Rectal smooth muscle tissue (tissue), 1 donor: ENCODE measurements around the gene STT3B.

ENCODE experiments used
- H3K27ac ChIP-seq: one replicate; pipeline ENCODE4 v1.7.0; 2013; ENCODE audit warnings: low read depth, low read length, inconsistent platforms
- H3K27me3 ChIP-seq: one replicate; pipeline ENCODE4 v1.7.0; 2013; ENCODE audit warnings: low read length; ENCODE audit not compliant: control insufficient read depth, insufficient read depth
- H3K36me3 ChIP-seq: one replicate; pipeline ENCODE4 v1.7.0; 2013; ENCODE audit warnings: low read length; ENCODE audit not compliant: control insufficient read depth, insufficient read depth
- H3K4me1 ChIP-seq: one replicate; pipeline ENCODE4 v1.7.0; 2013; ENCODE audit warnings: low read length; ENCODE audit not compliant: control insufficient read depth, insufficient read depth
- H3K4me3 ChIP-seq: one replicate; pipeline ENCODE4 v1.7.0; 2013; ENCODE audit warnings: low read length
- H3K9ac ChIP-seq: one replicate; pipeline ENCODE4 v1.7.0; 2013; ENCODE audit warnings: low read length

Gene STT3B

GRCh38 chr3:31532587-31533168 is at the start of gene STT3B:
Gene STT3B, plus strand, starts transcription at chr3:31532925. Its CDS starts 74 bp downstream, at chr3:31532999.
- Histone ChIP-seq H3K36me3 (no peaks in the 10 kb centered on the region), H3K27me3 (no peaks in the 10 kb centered on the region), H3K4me3 (peak within 1 kb of the TSS; percentile 87), H3K27ac (peak within 1 kb of the TSS; percentile 98), H3K4me1 (no peaks in the 10 kb centered on the region), H3K9ac (peak within 1 kb of the TSS; percentile 86)

- Histone ChIP-seq H3K9ac (no peak overlapping the region), H3K36me3 (no peaks in the 10 kb centered on the region), H3K4me1 (no peaks in the 10 kb centered on the region), H3K27ac (no peak overlapping the region), H3K27me3 (no peaks in the 10 kb centered on the region), H3K4me3 (no peak overlapping the region)
Measured at GRCh38 chr3:31483776-31484175, 48.9 kb upstream of the STT3B start.

- H3K4me3 ChIP-seq = no peak overlapping the region
- no peak overlapping the region for H3K9ac ChIP-seq
- no peaks in the 10 kb centered on the region for H3K4me1 ChIP-seq
- no peaks in the 10 kb centered on the region for H3K27me3 ChIP-seq
- H3K27ac ChIP-seq = no peak overlapping the region
- no peaks in the 10 kb centered on the region for H3K36me3 ChIP-seq
Measured at GRCh38 chr3:31485196-31485595, 47.5 kb upstream of the STT3B start.

GRCh38 chr3:31486865-31487533 is 45.7 kb upstream of the STT3B start:
- no peak overlapping the region for H3K9ac ChIP-seq
- no peak overlapping the region for H3K27ac ChIP-seq
- no peaks in the 10 kb centered on the region for H3K4me1 ChIP-seq
- no peak overlapping the region for H3K4me3 ChIP-seq
- no peaks in the 10 kb centered on the region for H3K36me3 ChIP-seq
- no peaks in the 10 kb centered on the region for H3K27me3 ChIP-seq

- no peaks in the 10 kb centered on the region for H3K27me3 ChIP-seq
- H3K27ac ChIP-seq = no peak overlapping the region
- H3K4me3 ChIP-seq = no peak overlapping the region
- no peak overlapping the region for H3K9ac ChIP-seq
- no peaks in the 10 kb centered on the region for H3K36me3 ChIP-seq
- H3K4me1 ChIP-seq = no peaks in the 10 kb centered on the region
Measured at GRCh38 chr3:31488475-31489017, 44.2 kb upstream of the STT3B start.

- H3K4me3 ChIP-seq = no peak overlapping the region
- H3K36me3 ChIP-seq = no peaks in the 10 kb centered on the region
- no peak overlapping the region for H3K9ac ChIP-seq
- H3K27ac ChIP-seq = no peak overlapping the region
- no peaks in the 10 kb centered on the region for H3K4me1 ChIP-seq
- no peaks in the 10 kb centered on the region for H3K27me3 ChIP-seq
Measured at GRCh38 chr3:31490502-31490901, 42.2 kb upstream of the STT3B start.

- H3K4me1 ChIP-seq = no peaks in the 10 kb centered on the region
- H3K9ac ChIP-seq = no peak overlapping the region
- H3K4me3 ChIP-seq = no peak overlapping the region
- H3K36me3 ChIP-seq = no peaks in the 10 kb centered on the region
- H3K27ac ChIP-seq = no peak overlapping the region
- no peaks in the 10 kb centered on the region for H3K27me3 ChIP-seq
Measured at GRCh38 chr3:31491660-31492059, 41.1 kb upstream of the STT3B start.

GRCh38 chr3:31493149-31493548 is 39.6 kb upstream of the STT3B start:
- Histone ChIP-seq H3K4me1 (no peaks in the 10 kb centered on the region), H3K27ac (no peak overlapping the region), H3K36me3 (no peaks in the 10 kb centered on the region), H3K9ac (no peak overlapping the region), H3K4me3 (no peak overlapping the region), H3K27me3 (no peaks in the 10 kb centered on the region)

- Histone ChIP-seq H3K27ac (no peak overlapping the region), H3K36me3 (no peaks in the 10 kb centered on the region), H3K4me1 (no peaks in the 10 kb centered on the region), H3K9ac (no peak overlapping the region), H3K27me3 (no peaks in the 10 kb centered on the region), H3K4me3 (no peak overlapping the region)
Measured at GRCh38 chr3:31495971-31496665, 36.6 kb upstream of the STT3B start.

GRCh38 chr3:31498791-31499190 is 33.9 kb upstream of the STT3B start:
- no peak overlapping the region for H3K9ac ChIP-seq
- H3K36me3 ChIP-seq = no peaks in the 10 kb centered on the region
- no peaks in the 10 kb centered on the region for H3K4me1 ChIP-seq
- H3K27me3 ChIP-seq = no peaks in the 10 kb centered on the region
- no peak overlapping the region for H3K27ac ChIP-seq
- H3K4me3 ChIP-seq = no peak overlapping the region

- Histone ChIP-seq H3K27me3 (no peaks in the 10 kb centered on the region), H3K27ac (no peak overlapping the region), H3K4me1 (no peaks in the 10 kb centered on the region), H3K4me3 (no peak overlapping the region), H3K9ac (no peak overlapping the region), H3K36me3 (no peaks in the 10 kb centered on the region)
Measured at GRCh38 chr3:31499281-31499680, 33.4 kb upstream of the STT3B start.

- Histone ChIP-seq H3K4me1 (no peaks in the 10 kb centered on the region), H3K9ac (no peak overlapping the region), H3K36me3 (no peaks in the 10 kb centered on the region), H3K4me3 (no peak overlapping the region), H3K27me3 (no peaks in the 10 kb centered on the region), H3K27ac (no peak overlapping the region)
Measured at GRCh38 chr3:31502803-31503221, 29.9 kb upstream of the STT3B start.
